HS-27A (cell line): ENCODE measurements around the gene RPS21.

ENCODE experiments used
- DNase-seq: peaks from one replicate; pipeline ENCODE4 v3.0.0-alpha.2; 2012; ENCODE audit warnings: low read depth, missing footprints

Gene RPS21

DNA sequence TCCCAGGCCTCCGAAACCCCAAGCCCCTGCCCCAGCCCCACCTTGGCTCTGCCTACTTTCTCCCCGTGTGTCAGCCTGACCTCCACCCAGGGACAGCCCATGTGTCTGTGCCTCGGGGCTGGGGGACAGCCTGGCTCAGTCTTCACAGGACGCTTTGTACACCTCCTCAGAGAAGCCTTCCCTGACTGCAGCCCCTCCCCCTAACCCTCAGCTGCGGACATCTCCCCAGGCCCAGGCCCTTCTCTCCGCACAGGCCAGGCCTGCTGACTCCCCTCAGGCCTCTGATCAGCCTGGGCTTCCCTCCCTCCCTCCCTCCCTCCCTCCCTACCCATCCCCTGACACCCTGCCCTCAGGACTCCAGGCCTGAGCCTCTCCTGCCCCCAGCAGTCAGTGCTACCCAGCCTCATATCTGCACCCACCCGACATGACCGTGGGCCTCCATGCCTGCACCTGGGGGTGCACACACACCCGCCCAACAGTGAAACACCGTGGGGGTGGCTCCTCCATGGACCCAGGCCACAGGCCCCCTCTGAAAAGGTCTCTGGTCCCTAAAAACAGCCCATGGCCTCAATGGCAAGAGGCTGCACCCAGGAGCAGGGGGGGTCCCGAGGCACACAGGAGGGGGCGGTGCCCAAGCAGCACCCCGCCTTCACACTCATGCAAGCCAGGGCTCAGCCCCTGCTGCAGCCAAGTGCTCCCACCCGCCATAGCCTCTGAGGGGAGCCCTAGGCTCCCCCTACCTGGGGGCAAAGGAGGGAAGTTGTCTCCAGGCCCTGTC, 32.7 kb upstream of the RPS21 start:
- no peak for DNase-seq

DNA sequence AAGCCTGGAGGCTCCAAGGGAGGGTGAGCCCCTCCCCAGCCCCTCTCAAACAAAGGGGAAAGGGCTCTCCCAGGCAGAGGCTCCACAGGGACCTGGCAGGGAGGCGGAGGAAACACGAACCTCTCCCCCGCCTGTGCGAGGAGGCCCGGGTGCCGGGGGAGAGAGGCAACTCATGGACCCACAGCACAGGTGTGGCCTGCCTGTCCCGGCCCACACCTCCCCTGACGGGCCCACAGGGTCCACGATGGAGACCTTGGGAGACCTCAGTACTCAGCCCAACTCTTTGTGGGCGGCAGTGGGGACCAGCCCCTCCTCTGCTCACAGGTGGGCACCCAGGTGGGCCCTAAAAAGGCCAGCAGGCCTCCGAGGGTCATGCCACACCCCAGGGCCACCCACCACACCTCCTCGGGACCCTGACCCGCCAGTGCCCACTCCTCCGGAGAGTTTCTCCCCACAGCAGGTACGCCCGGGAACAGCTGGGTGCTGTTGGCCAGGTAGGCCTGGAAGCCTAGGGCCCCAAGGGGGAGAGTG, 32.0 kb upstream of the RPS21 start:
- no peak for DNase-seq

DNA sequence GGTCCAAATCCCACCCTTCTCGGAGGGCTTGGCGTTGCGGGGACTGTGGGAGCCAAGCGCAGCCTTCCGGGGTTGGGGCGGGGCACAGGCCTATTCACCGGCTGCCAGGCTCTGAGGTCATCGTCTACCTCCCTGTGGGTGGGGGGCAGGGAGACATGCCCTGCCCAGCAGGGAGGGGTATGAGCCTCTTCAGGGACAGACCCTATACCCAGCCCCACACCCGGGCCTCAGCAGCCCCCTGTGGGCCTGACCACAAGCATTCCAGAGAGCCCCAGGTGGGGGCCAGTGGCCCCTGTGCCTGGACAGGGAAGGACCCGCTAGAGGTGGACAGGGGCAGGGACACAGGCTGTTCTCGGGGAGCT, 31.4 kb upstream of the RPS21 start:
- no peak for DNase-seq

DNA sequence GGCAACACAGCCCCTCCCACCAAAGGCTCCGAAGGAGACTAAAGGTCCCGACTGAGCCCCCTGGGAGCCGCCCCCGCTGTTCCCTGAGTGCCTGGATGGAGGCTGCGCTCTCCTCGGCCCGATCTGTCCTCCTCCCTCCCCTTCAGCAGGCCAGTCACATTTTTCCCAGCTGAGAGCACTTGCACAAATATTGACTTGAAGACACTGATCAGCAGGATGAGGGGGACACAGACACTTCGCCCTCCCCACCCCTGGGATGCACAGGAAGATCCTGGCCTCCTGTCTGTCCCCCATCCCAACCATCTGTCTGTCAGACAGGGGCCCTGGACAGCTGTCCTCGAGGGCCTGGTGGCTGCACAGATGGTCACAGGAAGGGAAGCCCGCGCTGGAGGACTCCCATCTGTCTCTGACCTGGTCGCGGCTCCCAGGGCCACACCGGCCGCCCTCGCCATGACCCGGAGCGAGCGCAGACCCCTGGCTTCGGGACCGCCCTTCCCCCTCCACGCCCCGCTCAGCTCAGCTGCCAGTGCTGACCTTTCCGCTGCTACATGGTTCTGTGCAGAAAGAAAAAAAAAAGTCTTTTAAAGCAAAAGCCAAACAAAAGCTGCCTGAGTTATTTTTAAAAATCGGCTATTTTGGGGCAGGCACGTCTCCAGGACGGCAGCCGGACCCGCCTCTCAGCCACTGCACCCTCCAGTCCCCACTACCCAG, 30.9 kb upstream of the RPS21 start:
- no peak for DNase-seq

DNA sequence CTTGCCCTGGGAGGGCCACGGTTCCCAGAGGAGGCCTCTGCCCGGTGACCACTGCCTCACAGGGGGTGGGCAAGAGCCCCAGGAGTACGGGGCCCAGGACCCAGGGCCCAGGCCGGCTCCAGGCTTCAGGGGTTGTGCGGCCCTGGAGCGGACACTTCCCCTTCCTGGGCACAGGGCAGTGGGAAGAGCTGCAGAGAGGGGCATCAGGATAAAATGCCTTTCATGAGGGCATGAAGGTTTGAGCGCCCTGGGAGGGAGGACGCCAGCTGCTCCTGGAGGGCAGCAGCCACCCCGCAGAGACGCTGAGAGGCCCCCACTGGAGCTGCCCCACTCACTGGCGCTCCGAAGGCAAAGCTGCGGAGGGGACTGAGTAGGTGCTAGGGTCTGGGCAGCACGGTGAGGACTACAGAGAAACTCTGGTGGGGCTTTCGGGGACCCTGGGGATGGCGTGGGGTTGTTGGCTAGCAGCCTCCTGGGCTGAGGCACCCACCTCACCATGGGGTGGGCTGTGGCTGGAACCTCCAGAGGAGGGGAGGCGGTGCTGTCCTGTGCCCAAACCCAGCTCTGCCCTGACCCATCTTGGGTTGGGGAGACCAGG, 30.2 kb upstream of the RPS21 start:
- DNase-seq, result no peak

DNA sequence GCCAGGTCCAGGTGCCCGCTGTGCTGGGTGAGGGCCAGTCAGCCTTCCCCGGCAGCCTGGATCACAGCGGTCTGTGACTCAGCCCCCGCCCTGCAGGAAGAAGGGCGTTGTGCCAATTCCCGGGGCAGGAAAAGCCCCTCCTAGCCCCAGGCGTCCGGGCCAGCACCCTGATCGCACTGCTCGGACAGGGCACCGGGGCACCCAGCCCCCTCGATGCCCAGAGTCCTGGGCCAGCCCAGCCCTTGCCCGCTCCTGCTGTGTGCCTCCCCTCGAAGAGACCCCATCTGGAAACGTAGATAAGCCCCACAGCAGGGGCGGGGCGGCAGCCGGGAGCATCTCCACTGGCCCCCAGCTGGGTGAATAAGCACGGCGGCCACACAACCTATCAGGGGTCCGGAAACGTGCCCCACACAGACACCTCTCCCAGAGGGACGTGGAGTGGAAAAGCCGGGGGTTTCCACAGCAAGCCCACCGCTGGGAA, 29.7 kb upstream of the RPS21 start:
- no peak for DNase-seq

DNA sequence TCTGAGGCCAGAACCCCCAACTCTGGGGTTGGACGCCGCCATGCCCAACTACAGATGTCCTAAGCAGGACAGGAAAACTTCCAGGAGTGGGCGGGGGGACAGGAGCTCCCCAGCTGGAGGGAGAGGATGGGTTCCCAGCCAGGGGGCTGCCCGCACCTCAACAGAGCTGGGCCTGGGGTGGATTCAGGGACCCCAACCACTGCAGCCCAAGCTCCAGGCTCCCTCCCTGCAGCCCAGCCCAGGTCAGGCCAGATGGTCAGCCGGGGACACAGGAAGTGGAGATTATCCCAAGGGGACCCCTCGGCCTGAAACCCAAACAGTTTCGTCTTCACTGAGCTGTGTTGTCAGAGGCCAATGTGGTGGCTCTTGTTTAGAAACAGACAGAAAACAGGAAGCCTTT, 29.2 kb upstream of the RPS21 start:
- DNase-seq, result no peak

DNA sequence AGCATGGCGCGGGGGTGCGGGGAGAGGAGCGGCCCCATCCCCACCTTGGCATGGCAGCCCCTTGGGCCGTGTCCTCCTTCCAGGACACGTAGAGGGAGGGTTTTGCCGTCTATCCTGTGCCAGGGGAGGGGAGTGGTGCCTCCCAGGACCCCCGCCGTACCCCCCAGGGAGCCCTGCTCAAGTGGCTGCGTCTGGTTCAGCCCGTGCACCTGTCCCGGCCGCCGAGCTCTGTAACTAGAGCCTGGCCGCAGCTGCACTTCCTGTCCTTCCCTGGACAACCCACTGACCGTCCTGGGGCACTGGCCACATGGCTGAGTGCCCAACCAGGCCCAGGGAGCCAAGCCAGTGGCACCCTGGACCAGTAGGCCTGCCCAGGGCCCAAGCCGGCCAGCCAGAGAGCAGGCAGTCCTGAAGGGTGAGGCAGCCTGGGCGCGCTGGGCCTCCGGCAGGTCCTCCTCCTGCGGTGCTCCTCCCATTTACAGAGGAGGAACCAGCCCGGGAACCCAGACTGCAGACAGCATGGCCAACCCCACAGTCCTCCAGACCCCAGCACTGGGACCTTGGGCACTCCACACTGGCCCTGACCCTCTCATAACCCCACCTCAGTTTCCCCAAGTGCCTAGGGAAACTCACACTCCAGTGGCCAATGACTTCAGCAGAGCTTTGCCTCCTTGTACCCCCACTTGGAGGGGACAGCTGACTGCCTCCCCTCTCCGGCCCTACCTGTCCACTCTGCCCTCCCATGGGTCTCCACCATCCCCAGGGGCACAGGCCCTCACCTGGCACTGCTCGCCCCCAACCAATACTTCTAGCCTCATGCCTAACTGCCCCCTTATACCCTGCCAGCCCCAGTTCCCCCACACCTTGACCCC, 28.5 kb upstream of the RPS21 start:
- DNase-seq, result no peak

DNA sequence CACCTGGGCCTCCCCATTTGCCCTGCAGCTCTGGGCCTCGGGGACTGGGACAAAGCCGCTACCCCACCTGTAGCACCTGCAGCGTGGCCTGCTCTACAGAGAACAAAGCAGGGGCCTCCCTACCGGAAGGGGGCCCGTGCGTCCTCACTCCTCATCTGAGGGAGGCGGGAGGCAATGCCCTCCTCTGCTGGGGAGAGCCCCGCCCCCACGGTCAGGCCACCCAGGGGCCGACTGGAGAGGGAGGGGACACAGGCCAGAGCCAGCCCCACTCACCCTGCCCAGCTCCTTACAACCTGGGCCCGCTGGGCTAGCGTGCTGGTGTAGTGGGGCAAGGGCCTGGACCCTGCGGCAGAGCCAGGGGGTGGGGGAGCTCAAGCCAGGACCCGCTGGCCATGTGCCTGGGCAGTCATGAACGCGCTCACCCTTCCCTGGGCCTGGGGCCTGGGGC, 27.8 kb upstream of the RPS21 start:
- DNase-seq, result no peak

DNA sequence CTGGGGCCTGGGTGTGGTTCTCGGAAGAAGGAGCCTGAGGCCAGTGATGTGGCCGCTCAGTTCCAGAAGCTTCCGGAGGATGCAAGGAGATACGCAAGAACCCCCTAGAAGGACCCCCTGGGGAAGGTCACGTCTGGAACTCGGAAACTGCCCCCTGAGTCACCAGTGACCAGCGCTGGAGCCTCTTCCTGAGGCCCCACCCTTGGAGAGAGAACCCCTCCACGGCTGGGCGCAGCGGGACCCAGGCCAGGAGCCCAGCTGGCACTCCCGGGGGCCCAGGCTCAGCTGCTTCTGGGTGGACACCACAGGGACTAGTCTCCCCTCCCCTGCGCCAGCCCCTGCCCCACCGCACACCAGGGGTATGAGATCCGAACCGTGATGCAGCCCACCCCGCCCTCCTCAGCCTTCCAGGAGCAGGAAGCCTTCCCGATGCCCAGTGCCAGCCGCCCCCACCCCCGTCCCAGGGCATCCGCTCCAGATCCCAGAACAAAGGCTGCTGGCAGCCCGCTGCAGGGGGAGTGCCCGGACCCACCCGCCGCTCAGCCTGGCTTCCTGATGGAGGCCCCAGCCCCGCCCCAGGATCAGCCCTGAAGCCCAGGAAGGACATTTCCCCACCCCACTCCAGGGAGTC, 27.3 kb upstream of the RPS21 start:
- DNase-seq, result no peak

DNA sequence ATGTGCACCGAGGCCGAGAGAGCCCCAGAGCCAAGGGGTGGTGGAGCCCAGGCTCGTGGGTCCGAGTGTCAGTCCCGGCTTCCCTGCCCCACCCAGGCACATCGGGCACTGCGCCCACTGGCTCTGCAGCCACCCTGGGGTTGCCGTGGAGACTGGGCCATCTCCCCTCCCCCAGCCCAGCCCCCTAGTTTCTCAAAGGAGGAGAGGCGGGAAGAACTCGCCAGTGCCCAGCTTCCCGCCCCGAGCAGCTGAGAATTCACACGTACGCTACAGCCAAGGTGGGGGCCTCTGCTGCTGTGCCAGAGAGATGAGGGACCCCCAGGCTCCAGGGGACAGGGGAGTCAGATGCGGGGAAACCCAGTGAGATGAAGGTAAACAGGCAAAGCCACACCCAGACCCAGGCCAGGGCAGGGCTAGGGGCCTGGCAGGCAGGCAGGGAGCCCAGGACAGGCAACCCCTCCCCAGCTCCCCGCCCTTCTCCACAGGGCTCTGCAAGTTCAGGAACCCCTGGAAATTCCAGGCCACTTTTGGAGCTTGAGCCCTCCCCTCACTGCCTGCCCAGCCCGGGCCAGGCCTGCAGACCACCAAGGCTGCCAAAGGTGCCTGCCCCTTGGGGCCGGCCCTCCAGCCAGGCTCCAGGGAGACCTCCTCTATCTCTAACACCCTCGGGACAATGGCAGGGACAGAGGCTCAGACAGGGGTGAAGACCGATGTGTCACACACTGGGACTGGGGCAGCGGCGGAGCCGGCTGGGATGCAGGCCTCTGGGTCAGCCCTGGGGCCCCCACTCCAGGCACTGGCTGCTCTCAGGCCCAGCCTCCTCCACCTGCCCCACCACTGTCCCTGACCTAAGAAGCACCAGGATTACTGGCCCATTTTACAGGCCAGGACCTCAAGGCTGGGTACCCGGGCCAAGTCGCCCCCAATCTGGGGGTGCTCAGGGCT, 25.8 kb upstream of the RPS21 start:
- no peak for DNase-seq

DNA sequence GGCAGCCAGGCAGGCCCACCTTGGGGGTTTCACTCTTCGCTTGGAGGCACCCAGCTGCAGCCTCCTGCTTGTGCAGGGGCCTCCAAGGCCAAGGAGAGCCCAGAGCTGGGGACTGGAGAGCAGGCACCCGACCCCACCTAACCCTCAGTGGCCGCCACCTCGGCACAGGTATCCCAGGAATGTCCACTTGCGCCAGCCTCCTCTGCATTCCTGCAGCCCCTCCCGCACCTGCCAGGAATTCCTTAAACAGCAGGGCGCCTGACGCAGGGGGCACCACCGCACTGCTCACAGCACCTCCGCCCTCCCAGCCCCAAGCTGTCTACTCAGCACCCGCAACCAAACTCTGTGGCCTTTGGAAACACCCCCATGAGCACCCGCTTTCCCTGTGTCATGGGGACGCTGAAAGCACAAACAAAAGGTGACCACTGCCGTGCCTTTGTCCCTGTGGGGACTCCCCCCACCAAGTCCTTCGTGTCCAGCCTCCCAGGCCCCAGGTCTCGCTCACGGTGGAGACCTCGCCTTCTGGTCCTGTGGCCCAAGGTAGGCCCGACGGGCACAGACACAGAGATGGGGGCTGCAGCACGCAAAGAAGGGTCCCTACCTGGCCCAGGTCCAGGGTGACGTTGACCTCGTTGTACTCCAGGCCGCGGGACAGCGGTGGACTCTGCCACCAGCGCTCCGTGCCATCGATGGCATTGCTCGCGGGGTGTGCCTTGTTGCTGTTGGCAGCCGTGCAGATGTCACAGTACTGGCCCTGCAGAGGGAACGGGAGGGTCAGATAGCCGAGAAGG, 24.9 kb upstream of the RPS21 start:
- DNase-seq, result no peak

DNA sequence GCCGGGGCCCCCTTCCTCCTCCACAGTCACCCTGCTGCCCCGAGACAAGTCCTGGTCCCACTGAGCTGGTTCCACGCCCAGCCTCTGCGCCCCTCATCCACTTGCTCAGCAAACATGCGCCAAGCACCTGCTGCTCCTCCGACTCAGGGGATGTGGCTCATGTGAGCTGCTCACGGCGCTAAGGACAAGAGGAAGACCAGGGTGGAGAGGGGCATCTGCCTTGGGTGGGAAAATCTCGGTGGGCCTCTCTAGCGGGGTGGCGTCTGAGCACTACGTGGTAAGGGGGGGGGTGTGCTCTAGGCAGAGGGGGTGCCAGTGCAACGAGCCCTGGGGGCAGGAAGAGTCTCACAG, 24.3 kb upstream of the RPS21 start:
- DNase-seq, result no peak

DNA sequence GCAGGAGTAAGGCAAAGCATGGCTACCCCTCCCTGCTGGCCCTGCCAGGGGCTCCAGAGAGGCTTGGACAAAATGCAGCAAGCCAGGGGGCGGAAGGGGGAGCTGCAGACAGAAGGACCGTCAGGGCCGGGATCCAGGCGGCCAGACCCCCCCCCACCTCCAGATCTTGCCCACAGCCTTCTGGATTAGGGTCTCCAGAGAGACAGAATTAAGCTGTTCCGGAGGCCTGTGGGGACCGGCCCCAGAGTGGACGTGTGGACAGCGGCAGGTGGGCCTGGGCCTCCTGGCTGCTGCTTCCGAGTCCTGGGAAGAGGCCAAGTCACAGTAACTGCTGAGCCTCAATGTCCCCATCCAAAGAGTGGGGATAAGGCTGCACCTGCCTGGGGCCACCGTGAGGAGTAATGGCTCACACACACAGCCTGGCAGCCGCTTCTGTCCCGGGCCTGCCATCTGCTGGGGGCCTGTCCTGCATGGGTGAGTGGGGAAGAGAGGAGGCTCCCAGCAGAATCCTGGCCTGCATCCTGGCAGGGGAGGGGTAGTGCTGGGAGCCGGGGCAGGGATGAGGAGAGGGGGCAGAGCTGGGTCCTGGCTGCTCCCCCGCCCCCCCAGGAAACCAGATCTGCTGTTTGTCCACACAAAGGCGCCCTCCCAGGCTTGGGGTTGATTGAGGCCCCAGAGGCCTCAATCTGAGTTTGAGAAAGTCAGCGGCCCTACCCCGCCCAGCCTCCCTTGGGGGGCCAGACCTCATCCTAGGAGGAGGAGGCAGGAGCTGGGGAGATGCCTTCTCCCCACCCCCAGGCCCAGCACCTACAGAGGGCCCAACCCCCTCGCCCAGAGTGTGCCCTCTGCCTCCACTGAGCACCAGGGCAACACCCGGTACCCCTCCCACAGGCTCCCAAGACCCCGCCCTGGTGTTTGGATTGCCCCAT, 23.6 kb upstream of the RPS21 start:
- DNase-seq, result no peak

DNA sequence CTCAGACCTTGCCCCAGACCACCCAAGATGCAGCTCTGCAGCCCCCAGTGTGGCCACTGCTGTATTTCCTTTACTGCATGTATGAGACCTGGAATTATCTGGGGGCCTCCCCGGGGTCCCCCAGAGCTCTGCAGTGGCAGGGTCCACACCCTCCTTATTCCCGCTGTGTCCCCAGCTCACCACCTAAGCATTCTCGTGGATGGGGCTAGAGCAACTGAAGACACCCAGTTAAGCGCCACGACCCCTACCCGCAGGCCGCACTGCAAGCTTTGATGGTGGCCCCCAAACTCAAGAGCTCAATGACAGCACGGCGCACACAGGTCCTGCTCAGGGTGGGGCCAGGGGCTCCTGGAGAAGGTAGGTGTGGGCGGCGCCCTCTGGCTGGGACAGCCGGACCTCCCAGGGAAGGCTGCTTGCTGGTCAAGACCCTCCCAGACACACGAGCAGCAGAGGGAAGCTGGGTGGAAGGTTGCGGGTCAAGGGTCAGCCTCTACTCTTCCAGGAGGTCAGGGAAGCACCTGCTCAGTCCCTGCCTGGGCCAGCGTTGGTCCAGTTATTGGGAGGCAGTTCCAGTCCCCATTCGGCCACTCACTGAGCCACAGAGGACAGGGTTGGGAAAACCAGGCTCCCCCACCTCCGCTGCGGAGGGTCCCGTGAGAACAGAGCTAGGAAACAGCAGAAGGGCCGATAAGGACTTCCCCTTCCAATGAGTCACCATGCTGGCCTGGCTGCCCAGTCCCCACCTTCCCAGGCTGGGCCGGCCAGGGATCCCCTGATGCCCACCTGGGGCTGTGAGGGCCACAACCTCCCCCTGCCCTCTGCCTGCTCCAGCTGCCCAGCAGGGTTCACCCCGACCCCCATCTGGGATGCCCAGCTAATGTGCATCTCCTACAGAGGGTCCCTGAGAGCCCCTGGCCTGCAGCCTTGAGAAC, 22.7 kb upstream of the RPS21 start:
- DNase-seq, result no peak

DNA sequence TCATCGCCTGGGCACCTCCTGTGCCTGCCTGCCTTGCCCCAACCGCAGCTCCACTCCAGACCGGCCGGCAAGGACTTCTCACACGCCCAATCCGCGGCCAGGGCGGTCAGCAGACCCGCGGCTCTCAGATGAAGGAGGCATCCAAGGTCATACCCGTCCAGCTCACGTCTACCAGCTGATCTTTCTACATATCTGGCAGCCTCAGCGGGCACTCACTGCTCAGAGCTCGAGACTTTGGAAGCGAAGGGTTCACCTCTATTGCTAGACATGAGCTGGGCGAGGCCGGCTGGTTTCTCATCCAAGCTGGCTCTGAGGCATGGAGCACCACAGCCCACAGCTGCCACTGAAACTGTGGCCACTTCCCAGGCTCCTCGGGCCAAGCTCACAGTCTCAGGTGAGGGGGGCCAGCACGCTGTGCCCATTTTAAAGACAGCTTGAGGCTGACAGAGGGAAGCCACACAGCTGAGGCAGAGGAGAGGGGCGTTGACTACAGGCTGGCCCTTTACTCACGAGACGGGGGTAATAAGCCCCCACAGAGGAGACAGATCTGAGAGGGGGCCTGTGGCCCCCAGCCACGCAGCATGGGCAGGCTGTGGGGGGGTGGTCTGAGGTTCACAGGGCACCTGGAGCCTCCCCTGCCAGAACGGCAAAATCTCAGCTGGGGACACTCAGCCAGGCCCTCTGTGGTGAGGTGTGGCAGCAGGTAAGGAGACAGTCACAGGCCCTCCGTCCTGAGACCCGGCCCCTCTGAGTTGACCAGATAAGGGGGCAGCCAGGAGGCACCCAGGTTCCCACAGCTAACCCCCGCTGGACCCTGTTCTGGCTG, 21.8 kb upstream of the RPS21 start:
- no peak for DNase-seq
